Measurements from ENCODE around the gene RAD52.

Gene RAD52

DNA sequence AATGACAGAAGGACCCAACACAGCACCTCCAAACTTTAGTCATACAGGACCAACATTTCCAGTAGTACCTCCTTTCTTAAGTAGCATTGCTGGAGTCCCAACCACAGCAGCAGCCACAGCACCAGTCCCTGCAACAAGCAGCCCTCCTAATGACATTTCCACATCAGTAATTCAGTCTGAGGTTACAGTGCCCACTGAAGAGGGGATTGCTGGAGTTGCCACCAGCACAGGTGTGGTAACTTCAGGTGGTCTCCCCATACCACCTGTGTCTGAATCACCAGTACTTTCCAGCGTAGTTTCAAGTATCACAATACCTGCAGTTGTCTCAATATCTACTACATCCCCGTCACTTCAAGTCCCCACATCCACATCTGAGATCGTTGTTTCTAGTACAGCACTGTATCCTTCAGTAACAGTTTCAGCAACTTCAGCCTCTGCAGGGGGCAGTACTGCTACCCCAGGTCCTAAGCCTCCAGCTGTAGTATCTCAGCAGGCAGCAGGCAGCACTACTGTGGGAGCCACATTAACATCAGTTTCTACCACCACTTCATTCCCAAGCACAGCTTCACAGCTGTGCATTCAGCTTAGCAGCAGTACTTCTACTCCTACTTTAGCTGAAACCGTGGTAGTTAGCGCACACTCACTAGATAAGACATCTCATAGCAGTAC lies 64.6 kb downstream of the RAD52 start:
- TF ChIP-seq L3MBTL2 (conservative IDR thresholded peaks at IDR 0.05) (no peak), FOXM1 (IDR thresholded peaks at IDR 0.05; ENCODE audit: borderline replicate concordance) (no peak), FOXK2 (IDR thresholded peaks at IDR 0.05) (no peak), BHLHE40 (IDR thresholded peaks at IDR 0.05; ENCODE audit: borderline replicate concordance) (no peak), CTBP1 (IDR thresholded peaks at IDR 0.05; ENCODE audit: borderline replicate concordance) (no peak), ARNT (IDR thresholded peaks at IDR 0.05) (no peak), SP1 (IDR thresholded peaks at IDR 0.05) (no peak), TARDBP (IDR thresholded peaks at IDR 0.05) (no peak), LEF1 (IDR thresholded peaks at IDR 0.05; ENCODE audit: borderline replicate concordance) (no peak), SUZ12 (IDR thresholded peaks at IDR 0.05) (no peak), FOXA1 (IDR thresholded peaks at IDR 0.05) (no peak), ELF4 (IDR thresholded peaks at IDR 0.05) (no peak), NFRKB (IDR thresholded peaks at IDR 0.05) (no peak), HDGF (IDR thresholded peaks at IDR 0.05; ENCODE audit: borderline replicate concordance) (no peak), ZNF384 (IDR thresholded peaks at IDR 0.05) (no peak)
- TF ChIP-seq, protein P1, sequence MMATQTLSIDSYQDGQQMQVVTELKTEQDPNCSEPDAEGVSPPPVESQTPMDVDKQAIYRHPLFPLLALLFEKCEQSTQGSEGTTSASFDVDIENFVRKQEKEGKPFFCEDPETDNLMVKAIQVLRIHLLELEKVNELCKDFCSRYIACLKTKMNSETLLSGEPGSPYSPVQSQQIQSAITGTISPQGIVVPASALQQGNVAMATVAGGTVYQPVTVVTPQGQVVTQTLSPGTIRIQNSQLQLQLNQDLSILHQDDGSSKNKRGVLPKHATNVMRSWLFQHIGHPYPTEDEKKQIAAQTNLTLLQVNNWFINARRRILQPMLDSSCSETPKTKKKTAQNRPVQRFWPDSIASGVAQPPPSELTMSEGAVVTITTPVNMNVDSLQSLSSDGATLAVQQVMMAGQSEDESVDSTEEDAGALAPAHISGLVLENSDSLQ (IDR thresholded peaks at IDR 0.05) = no peak
- ChIA-PET POLR2A (no interaction called here), CTCF (no interaction called here)
- DNase-seq (ENCODE audit: extremely low spot score) = no peak

DNA sequence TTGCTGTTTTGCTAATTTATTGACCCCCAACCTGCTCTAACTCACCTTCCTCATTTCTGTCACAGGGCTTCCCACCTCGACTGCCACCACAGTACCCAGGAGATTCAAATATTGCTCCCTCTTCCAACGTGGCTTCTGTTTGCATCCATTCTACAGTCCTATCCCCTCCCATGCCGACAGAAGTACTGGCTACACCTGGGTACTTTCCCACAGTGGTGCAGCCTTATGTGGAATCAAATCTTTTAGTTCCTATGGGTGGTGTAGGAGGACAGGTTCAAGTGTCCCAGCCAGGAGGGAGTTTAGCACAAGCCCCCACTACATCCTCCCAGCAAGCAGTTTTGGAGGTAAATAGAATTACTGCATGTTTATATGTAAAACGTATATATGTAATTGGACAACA lies 68.8 kb downstream of the RAD52 start:
- CTCF ChIA-PET = no interaction called here
- no peak for TF ChIP-seq FOXK2 (IDR thresholded peaks at IDR 0.05)
- no peak for TF ChIP-seq L3MBTL2 (conservative IDR thresholded peaks at IDR 0.05)
- TF ChIP-seq LEF1 (IDR thresholded peaks at IDR 0.05; ENCODE audit: borderline replicate concordance) = no peak
- TF ChIP-seq, protein P1 (IDR thresholded peaks at IDR 0.05) = no peak
- TF ChIP-seq BHLHE40 (IDR thresholded peaks at IDR 0.05; ENCODE audit: borderline replicate concordance) = no peak
- TF ChIP-seq FOXM1 (IDR thresholded peaks at IDR 0.05; ENCODE audit: borderline replicate concordance) = no peak
- POLR2A ChIA-PET = no interaction called here
- no peak for DNase-seq (ENCODE audit: extremely low spot score)

GRCh38 chr12:879641-880040 lies 69.9 kb downstream of the RAD52 start:
- POLR2A ChIA-PET = no interaction called here
- CTCF ChIA-PET = interaction anchor here (0.6 kb wide), 1 partner anchor 438 kb away, joined by 4 read pairs; no protein-coding TSS in a partner anchor
- DNase-seq (ENCODE audit: extremely low spot score) = no peak
- TF ChIP-seq LEF1 (IDR thresholded peaks at IDR 0.05; ENCODE audit: borderline replicate concordance) = no peak
- no peak for TF ChIP-seq CTBP1 (IDR thresholded peaks at IDR 0.05; ENCODE audit: borderline replicate concordance)
- TF ChIP-seq NFRKB (IDR thresholded peaks at IDR 0.05) = no peak
- TF ChIP-seq SUZ12 (IDR thresholded peaks at IDR 0.05) = no peak
- no peak for TF ChIP-seq FOXM1 (IDR thresholded peaks at IDR 0.05; ENCODE audit: borderline replicate concordance)
- no peak for TF ChIP-seq FOXK2 (IDR thresholded peaks at IDR 0.05)

DNA sequence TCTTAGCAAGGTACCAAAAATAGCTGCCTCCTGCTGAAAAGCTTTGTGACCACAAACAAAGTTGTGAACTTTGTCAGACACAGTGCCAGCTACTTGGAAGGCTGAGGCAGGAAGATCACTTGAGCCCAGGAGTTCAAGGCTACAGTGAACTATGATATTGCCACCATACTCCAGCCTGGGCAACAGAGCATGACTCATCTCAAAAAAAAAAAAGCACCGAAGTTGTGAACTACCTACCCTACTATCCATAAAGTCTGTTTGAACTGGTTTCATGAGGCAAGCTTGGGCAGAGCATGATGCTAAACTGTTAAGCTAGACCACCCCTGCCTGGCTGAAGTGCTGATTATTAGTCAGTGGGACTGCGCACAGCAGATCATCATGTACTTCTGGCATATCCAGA lies 75.5 kb downstream of the RAD52 start:
- CTCF ChIA-PET = interaction anchor here (0.6 kb wide), 1 partner anchor 703 kb away, joined by 4 read pairs; no protein-coding TSS in a partner anchor
- no peak for TF ChIP-seq HDGF (IDR thresholded peaks at IDR 0.05; ENCODE audit: borderline replicate concordance)
- no peak for TF ChIP-seq FOXA1 (IDR thresholded peaks at IDR 0.05)
- TF ChIP-seq CTBP1 (IDR thresholded peaks at IDR 0.05; ENCODE audit: borderline replicate concordance) = no peak
- TF ChIP-seq FOXM1 (IDR thresholded peaks at IDR 0.05; ENCODE audit: borderline replicate concordance) = no peak
- TF ChIP-seq SP1 (IDR thresholded peaks at IDR 0.05) = no peak
- no peak for TF ChIP-seq TARDBP (IDR thresholded peaks at IDR 0.05)
- no peak for TF ChIP-seq L3MBTL2 (conservative IDR thresholded peaks at IDR 0.05)
- TF ChIP-seq LEF1 (IDR thresholded peaks at IDR 0.05; ENCODE audit: borderline replicate concordance) = no peak
- TF ChIP-seq NFRKB (IDR thresholded peaks at IDR 0.05) = no peak
- POLR2A ChIA-PET = interaction anchor here (0.6 to 1.1 kb wide), 2 partner anchors 13 to 39 kb away, joined by 3 read pairs; no protein-coding TSS in a partner anchor
- DNase-seq (ENCODE audit: extremely low spot score) = no peak

DNA sequence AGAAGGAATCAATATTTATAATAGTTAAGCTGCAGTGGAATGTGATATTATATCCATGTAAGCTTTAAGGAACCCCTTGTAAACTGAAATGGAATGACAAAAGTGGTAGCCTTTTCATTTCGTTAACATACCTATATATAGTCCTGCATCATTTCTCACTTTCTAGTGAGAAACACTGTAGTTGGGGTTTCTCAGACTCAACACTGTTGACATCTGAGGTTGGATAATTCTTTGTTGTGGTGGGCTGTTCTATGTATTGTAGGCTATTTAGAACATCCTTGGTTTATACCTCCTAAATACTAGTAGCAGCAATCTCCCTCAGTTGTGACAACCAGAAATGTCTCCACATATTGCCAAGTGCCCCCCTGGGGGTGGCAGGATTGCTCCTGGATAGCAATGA lies 79.1 kb downstream of the RAD52 start:
- ChIA-PET POLR2A (no interaction called here), CTCF (no interaction called here)
- DNase-seq (ENCODE audit: extremely low spot score) = no peak
- no peak for TF ChIP-seq FOXM1 (IDR thresholded peaks at IDR 0.05; ENCODE audit: borderline replicate concordance)
- no peak for TF ChIP-seq SP1 (IDR thresholded peaks at IDR 0.05)
- no peak for TF ChIP-seq ZNF384 (IDR thresholded peaks at IDR 0.05)
- TF ChIP-seq NFRKB (IDR thresholded peaks at IDR 0.05) = no peak
- no peak for TF ChIP-seq HDGF (IDR thresholded peaks at IDR 0.05; ENCODE audit: borderline replicate concordance)
- TF ChIP-seq TARDBP (IDR thresholded peaks at IDR 0.05) = no peak
- TF ChIP-seq BHLHE40 (IDR thresholded peaks at IDR 0.05; ENCODE audit: borderline replicate concordance) = no peak
- no peak for TF ChIP-seq ARNT (IDR thresholded peaks at IDR 0.05)
- no peak for TF ChIP-seq L3MBTL2 (conservative IDR thresholded peaks at IDR 0.05)
- no peak for TF ChIP-seq ELF4 (IDR thresholded peaks at IDR 0.05)
- no peak for TF ChIP-seq FOXK2 (IDR thresholded peaks at IDR 0.05)
- TF ChIP-seq, protein P1 (IDR thresholded peaks at IDR 0.05) = no peak
- TF ChIP-seq SUZ12 (IDR thresholded peaks at IDR 0.05) = no peak
- no peak for TF ChIP-seq CTBP1 (IDR thresholded peaks at IDR 0.05; ENCODE audit: borderline replicate concordance)

DNA sequence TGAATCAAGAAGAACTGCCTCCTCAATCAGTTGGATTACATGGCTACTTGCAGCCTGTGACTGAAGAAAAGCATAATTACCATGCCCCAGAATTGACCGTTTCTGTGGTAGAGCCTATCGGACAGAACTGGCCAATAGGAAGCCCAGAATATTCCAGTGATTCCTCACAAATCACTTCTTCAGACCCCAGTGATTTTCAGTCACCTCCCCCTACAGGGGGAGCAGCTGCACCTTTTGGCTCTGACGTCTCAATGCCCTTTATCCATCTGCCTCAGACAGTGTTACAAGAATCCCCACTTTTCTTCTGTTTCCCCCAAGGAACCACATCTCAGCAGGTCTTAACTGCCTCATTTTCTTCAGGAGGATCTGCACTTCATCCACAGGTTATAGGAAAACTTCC lies 80.8 kb downstream of the RAD52 start:
- CTCF ChIA-PET = interaction anchor here (0.5 kb wide), 1 partner anchor 24 kb away, joined by 3 read pairs; no protein-coding TSS in a partner anchor
- DNase-seq (ENCODE audit: extremely low spot score) = peak; percentile 9
- POLR2A ChIA-PET = no interaction called here
- TF ChIP-seq SUZ12 (IDR thresholded peaks at IDR 0.05) = no peak
- no peak for TF ChIP-seq FOXA1 (IDR thresholded peaks at IDR 0.05)
- no peak for TF ChIP-seq NFRKB (IDR thresholded peaks at IDR 0.05)
- TF ChIP-seq FOXK2 (IDR thresholded peaks at IDR 0.05) = no peak
- no peak for TF ChIP-seq SP1 (IDR thresholded peaks at IDR 0.05)
- no peak for TF ChIP-seq ZNF384 (IDR thresholded peaks at IDR 0.05)
- TF ChIP-seq FOXM1 (IDR thresholded peaks at IDR 0.05; ENCODE audit: borderline replicate concordance) = no peak
- no peak for TF ChIP-seq TARDBP (IDR thresholded peaks at IDR 0.05)
- TF ChIP-seq, protein P1 (IDR thresholded peaks at IDR 0.05) = no peak
- no peak for TF ChIP-seq LEF1 (IDR thresholded peaks at IDR 0.05; ENCODE audit: borderline replicate concordance)
- no peak for TF ChIP-seq L3MBTL2 (conservative IDR thresholded peaks at IDR 0.05)
- no peak for TF ChIP-seq ARNT (IDR thresholded peaks at IDR 0.05)
- no peak for TF ChIP-seq CTBP1 (IDR thresholded peaks at IDR 0.05; ENCODE audit: borderline replicate concordance)
- no peak for TF ChIP-seq BHLHE40 (IDR thresholded peaks at IDR 0.05; ENCODE audit: borderline replicate concordance)

All from HEK293T (cell line).